Fibroblast of villous mesenchyme (primary cell): Measurements from ENCODE around the gene FRMD4A. TPM values are rescaled to one million over a fixed set of nuclear protein-coding genes. Genes with fewer than 3 reads are reported as not detected.

Experiments used
- DNase-seq: peaks from one replicate; pipeline ENCODE4 v3.0.0-alpha.2; 2010; ENCODE audit warnings: low read depth
- H3K4me3 ChIP-seq: 2 replicates; pipeline ENCODE4 v1.5.1; 2011; ENCODE audit warnings: low read depth, mild to moderate bottlenecking, low read length
- total RNA-seq: library from RNA; depleted of rRNA; stranded (reverse); fragments of >200 nt; gene quantifications from 2 replicates; pipeline ENCODE4 v1.2.3, GENCODE V29; 2012
- TF ChIP-seq, protein P1 (sequence below): IDR thresholded peaks from 2 replicates; pipeline ENCODE4 v1.5.1; 2012; ENCODE audit warnings: low read depth, mild to moderate bottlenecking, low read length; ENCODE audit not compliant: insufficient read depth

The FRMD4A gene
- total RNA-seq, 1 donor = 40.2 TPM

DNA sequence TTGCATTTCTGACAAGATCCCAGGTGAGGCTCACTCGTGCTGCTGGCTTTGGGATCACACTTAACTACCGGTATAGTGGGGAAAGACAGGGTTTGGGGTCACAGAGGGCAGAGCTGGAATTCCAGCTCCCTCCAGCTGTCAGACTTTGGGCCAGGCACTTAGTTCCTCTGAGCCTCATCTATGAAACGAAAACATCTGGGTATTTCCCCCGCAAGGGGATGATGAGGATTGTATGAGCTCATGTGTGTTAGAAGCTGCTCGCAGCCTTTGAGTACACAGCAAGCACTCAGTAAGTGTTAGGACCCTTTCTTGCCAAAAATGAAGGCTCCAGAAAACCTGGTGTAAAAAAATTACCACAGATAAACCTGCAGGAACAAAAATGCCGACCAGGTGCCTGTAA is 677.9 kb downstream of the FRMD4A start:
- no peak for DNase-seq
- TF ChIP-seq, protein P1, sequence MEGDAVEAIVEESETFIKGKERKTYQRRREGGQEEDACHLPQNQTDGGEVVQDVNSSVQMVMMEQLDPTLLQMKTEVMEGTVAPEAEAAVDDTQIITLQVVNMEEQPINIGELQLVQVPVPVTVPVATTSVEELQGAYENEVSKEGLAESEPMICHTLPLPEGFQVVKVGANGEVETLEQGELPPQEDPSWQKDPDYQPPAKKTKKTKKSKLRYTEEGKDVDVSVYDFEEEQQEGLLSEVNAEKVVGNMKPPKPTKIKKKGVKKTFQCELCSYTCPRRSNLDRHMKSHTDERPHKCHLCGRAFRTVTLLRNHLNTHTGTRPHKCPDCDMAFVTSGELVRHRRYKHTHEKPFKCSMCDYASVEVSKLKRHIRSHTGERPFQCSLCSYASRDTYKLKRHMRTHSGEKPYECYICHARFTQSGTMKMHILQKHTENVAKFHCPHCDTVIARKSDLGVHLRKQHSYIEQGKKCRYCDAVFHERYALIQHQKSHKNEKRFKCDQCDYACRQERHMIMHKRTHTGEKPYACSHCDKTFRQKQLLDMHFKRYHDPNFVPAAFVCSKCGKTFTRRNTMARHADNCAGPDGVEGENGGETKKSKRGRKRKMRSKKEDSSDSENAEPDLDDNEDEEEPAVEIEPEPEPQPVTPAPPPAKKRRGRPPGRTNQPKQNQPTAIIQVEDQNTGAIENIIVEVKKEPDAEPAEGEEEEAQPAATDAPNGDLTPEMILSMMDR = no peak
- no peak overlapping the region for H3K4me3 ChIP-seq

DNA sequence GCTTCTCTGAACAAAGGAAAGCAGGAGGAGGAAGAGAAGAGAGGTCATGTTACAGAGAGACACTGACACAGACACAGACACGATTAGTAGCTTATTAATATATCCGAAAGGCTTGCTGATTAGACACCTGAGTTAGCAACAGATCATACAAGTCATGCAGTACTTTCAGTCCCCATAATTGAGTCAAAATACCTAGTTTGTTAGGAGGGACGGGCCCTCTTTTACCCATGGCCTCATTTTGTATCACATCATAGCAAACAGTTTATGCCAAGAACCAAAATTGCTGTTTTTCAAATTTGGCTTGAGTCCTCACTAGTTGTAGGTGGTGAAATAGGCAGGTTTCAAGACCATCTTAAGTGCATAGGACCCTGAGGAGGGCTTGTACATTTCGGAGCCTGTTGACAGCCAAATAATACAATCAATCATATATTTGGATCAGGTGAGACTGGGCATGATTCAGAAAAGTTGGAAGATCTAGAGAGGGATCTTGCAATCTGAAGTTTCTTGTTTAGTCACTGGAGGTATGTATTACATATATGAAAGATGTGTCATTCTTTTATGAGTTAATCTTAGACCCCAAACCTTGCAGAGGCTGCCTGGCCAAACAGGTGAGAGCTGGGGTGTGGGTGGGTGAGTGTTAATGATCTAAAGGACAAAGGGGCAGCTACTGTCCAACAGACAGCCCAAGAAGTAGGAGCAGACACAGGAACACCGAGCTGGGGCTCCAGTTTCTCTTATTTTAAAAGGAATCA is 678.6 kb downstream of the FRMD4A start:
- no peak overlapping the region for H3K4me3 ChIP-seq
- TF ChIP-seq, protein P1 = no peak
- DNase-seq = no peak

DNA sequence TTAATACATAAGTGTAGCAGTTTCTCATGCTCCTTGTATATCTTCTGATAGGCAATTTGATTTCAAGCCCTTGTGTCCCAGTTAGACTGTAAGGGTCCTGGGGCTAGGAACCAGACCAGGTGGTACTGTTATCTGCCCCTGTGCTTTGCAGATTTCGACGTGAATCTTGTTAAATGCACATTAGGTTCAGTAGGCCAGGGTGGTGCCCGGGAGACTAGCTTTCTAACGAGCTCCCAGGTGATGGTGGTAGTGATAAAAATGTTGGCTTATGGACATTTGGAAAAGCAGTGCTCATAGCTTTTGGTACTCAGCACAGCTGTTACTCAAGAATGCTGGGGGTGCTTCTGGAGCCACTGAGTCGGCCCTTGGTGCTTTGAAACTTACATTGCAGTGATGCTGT is 679.8 kb downstream of the FRMD4A start:
- no peak overlapping the region for H3K4me3 ChIP-seq
- DNase-seq = no peak

DNA sequence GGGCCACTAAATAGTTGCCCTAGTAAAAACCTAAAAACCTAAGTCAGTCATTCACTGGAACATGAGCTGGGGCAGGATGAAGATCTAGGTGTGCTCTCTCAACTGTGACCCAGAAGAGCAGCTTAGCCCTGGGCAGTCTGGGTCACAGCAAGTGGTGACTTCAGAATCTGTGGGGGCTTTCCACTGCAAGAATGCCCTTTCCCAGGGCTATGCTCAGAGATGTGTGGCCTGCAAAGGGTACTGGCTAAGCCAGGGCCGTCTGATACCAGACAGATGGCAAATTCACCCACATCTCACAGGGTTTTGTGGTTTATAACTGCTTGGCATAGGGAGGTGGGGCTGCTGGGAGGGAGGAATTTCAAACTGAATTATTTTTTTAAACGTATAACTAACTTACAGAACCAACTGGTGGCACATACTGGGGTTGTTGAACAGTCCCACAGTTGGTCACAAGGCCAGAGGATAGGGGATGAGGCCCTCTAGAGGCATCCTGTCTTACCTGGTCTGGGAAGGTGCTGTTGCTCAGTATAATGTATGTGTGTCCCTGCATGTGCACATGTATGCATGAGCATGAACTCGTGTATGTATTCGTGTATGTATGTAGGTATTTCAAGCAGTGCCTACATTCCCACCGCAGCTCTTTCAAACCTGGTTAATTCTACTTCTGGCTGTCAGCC is 680.7 kb downstream of the FRMD4A start:
- DNase-seq = no peak
- TF ChIP-seq, protein P1 = no peak

More for the DNA sequence above, 679.8 kb downstream of the FRMD4A start:
- TF ChIP-seq, protein P1 = no peak

DNA sequence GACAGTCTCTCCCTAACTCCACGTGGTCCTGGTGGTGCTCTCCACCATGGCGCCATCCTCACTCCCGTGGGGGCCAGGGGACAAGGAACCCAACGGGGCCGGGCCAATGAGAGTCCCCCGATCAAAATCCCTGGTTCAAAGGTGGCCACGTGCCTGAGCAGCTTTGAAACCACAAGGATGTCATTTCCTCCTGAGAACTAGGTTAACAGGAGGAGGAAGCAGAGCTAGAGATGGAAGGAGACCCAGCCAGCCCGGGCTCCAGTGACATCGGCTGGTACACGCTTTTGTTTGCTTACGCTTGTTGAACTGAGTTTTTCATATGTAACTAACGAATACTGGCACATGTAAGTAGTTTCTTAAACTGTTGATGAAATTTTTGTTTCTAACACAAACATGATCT is 682.3 kb downstream of the FRMD4A start:
- no peak overlapping the region for H3K4me3 ChIP-seq
- TF ChIP-seq, protein P1 = no peak
- no peak for DNase-seq

More for the DNA sequence above, 680.7 kb downstream of the FRMD4A start:
- no peak overlapping the region for H3K4me3 ChIP-seq

DNA sequence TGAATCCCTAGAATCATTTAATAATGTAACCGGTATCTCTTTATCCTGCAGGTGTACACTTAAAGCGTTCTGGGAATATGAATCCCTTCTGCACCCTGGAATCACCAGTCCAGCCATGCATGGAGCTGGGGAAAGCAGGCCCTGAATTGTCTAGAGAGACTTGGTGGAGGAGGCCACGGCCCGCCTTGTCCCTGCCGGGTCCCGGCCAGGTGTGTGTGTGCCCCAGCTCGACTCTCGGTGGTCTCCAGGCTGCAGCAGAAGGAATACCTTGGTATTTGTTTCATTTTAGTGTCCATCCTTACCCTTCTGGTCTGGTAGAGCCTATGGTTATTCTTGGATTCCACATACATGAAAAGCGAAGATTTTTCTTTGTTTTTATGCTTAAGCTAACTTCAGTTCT is 685.9 kb downstream of the FRMD4A start:
- H3K4me3 ChIP-seq = no peak overlapping the region
- DNase-seq = no peak
- TF ChIP-seq, protein P1 = no peak
